Smooth muscle cell (in vitro differentiated cells): Measurements from ENCODE around the gene ANKRD11. TPM values are rescaled to one million over a fixed set of nuclear protein-coding genes. Genes with fewer than 3 reads are reported as not detected.

Source experiments
- DNase-seq: peaks from one replicate; lab custom pipeline; 2025; ENCODE audit not compliant: unreplicated experiment; lab: John Stamatoyannopoulos, UW
- H2AFZ ChIP-seq: fragments of 200-600 bp; sonication (generic); 2 replicates; pipeline ENCODE4 v1.6.0; 2016; ENCODE audit warnings: antibody characterized with exemption, low read depth, mild to moderate bottlenecking
- H3F3A ChIP-seq: fragments of 200-600 bp; sonication (generic); 2 replicates; pipeline ENCODE4 v1.6.0; 2017; ENCODE audit warnings: antibody characterized with exemption, low read depth
- H3K27ac ChIP-seq: fragments of 200-600 bp; sonication (generic); 2 replicates; pipeline ENCODE4 v1.5.1; 2016; ENCODE audit warnings: low read depth, mild to moderate bottlenecking
- H3K27me3 ChIP-seq: fragments of 200-600 bp; sonication (generic); 2 replicates; pipeline ENCODE4 v1.6.1; 2016; ENCODE audit warnings: low read depth, mild to moderate bottlenecking
- H3K36me3 ChIP-seq: fragments of 200-600 bp; sonication (generic); 2 replicates; pipeline ENCODE4 v1.5.1; 2016; ENCODE audit warnings: low read depth
- H3K4me1 ChIP-seq: fragments of 200-600 bp; sonication (generic); 2 replicates; pipeline ENCODE4 v1.5.1; 2016; ENCODE audit warnings: low read depth
- H3K4me2 ChIP-seq: fragments of 200-600 bp; sonication (generic); 2 replicates; pipeline ENCODE4 v1.6.0; 2016; ENCODE audit warnings: mild to moderate bottlenecking
- H3K4me3 ChIP-seq: fragments of 200-600 bp; sonication (generic); 2 replicates; pipeline ENCODE4 v1.5.1; 2016; ENCODE audit warnings: mild to moderate bottlenecking
- H3K79me2 ChIP-seq: fragments of 200-600 bp; sonication (generic); 2 replicates; pipeline ENCODE4 v1.6.0; 2016; ENCODE audit warnings: low read depth, mild to moderate bottlenecking
- H3K9ac ChIP-seq: fragments of 200-600 bp; sonication (generic); 2 replicates; pipeline ENCODE4 v1.6.0; 2016; ENCODE audit warnings: low read depth
- H3K9me3 ChIP-seq: fragments of 200-600 bp; sonication (generic); replicated peaks from 2 replicates; pipeline ENCODE4 v1.5.1; 2016; ENCODE audit warnings: low read depth
- H4K20me1 ChIP-seq: fragments of 200-600 bp; sonication (generic); 2 replicates; pipeline ENCODE4 v1.6.0; 2016; ENCODE audit warnings: low read depth
- CTCF ChIP-seq: fragments of 200-600 bp; sonication (generic); IDR thresholded peaks from 2 replicates; pipeline ENCODE4 v1.5.1; 2017; ENCODE audit warnings: borderline replicate concordance, mild to moderate bottlenecking, antibody characterized with exemption; ENCODE audit not compliant: insufficient read depth, poor library complexity, severe bottlenecking
- WGBS: methylation state at CpG from one replicate; pipeline ENCODE4 v1.1.7; 2016; ENCODE audit warnings: low lambda C conversion rate; 5-methylcytosine and 5-hydroxymethylcytosine counted together
- polyA plus RNA-seq: library from polyadenylated mRNA; unstranded; fragments of >200 nt; fragmentation: Nextera tagmentation; extraction: Ambion mirVana; gene quantifications from 2 replicates; pipeline ENCODE4 v1.2.1, GENCODE V29; 2016
- total RNA-seq: library from RNA; depleted of rRNA; stranded (reverse); fragments of >200 nt; gene quantifications from 2 replicates; pipeline ENCODE4 v1.2.3, GENCODE V29; 2014

Gene ANKRD11
- total and polyA plus RNA-seq, 2 experiments from 2014 or later, result 31.5 to 105 TPM

- no peak overlapping the region for H3K4me2 ChIP-seq
- no peaks in the 10 kb centered on the region for H3K9me3 ChIP-seq
- H3K36me3 ChIP-seq, result no peaks in the 10 kb centered on the region
- peaks cover 18% of the 10 kb centered on the region for H3K4me1 ChIP-seq
- H3F3A ChIP-seq, result peaks cover 19% of the 10 kb centered on the region
- no peaks in the 10 kb centered on the region for H3K27me3 ChIP-seq
- H3K27ac ChIP-seq, result peak overlapping the region; percentile 59
- no peak overlapping the region for H3K9ac ChIP-seq
- no peak for TF ChIP-seq CTCF
- peaks cover 100% of the 10 kb centered on the region for H4K20me1 ChIP-seq
- peaks cover 100% of the 10 kb centered on the region for H3K79me2 ChIP-seq
- H3K4me3 ChIP-seq, result no peak overlapping the region
- no peak for DNase-seq
- H2AFZ ChIP-seq, result no peak overlapping the region
- whole genome bisulfite sequencing, result 91% methylated on average over 15 of the region's 15 CpGs
Measured at GRCh38 chr16:89370601-89371000, 119.8 kb downstream of the ANKRD11 start.

DNA sequence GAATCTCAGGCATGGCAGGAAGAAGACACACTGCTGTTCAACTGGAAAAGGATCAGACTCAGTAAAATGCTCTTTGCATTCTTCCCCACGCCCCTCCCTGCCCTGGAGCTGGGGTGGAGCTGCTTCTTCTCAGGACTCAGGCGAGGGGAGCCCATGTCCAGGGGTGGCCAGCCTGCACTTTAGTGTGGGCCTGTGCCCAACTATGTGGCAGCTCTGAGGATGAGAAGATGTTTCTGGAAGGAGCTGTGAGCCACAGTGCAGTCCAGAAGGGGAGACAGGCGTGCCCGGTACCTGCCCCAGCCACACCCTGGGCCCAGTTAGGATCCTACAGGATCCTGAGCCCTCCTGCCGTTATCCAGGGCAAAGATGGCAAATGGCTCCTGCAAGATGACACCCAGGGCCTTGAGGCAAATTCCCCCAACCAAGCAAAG is 120.3 kb downstream of the ANKRD11 start:
- H3K36me3 ChIP-seq, result no peaks in the 10 kb centered on the region
- no peaks in the 10 kb centered on the region for H3K27me3 ChIP-seq
- DNase-seq, result no peak
- H3K4me3 ChIP-seq, result no peak overlapping the region
- H4K20me1 ChIP-seq, result peaks cover 100% of the 10 kb centered on the region
- peaks cover 100% of the 10 kb centered on the region for H3K79me2 ChIP-seq
- H3K9me3 ChIP-seq, result no peaks in the 10 kb centered on the region
- H3K27ac ChIP-seq, result peak overlapping the region; percentile 59
- no peak for TF ChIP-seq CTCF
- WGBS, result 65% methylated on average over 5 of the region's 5 CpGs
- no peak overlapping the region for H2AFZ ChIP-seq
- H3K9ac ChIP-seq, result no peak overlapping the region
- peaks cover 24% of the 10 kb centered on the region for H3F3A ChIP-seq
- peaks cover 18% of the 10 kb centered on the region for H3K4me1 ChIP-seq
- H3K4me2 ChIP-seq, result peak overlapping the region; percentile 48

DNA sequence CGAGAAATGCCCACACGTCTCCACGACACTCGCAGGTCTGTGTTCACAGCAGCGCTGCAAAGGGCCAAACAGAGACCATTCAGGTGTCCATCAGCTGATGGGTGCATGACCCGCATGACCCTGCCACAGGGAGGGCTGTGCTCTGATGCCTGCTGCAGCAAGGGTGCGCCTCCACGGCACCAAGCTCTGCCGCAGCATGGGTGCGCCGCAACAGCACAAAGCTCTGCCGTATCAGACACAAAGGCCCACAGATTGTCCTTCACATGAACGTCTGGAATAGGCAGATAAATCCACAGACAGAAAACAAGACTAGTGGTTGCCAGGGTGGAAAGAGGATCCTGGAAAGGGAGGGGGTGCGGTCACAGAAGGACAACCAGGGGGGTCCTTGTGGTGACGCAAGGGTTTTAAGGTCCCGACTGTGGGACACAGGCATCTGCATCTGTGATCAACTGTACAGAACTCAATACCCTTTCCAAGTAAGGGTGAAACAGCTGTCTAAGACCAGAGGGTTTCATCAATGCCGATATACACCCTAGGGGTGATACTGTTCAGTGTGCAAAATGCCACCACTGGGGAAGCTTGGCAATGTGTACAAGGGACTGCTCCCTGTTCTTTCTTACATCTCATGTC is 121.0 kb downstream of the ANKRD11 start:
- H3K9me3 ChIP-seq, result no peaks in the 10 kb centered on the region
- 91% methylated on average over 17 of the region's 17 CpGs for WGBS
- no peak overlapping the region for H3K4me3 ChIP-seq
- peaks cover 100% of the 10 kb centered on the region for H4K20me1 ChIP-seq
- H3K4me2 ChIP-seq, result peak overlapping the region; percentile 48
- peak overlapping the region; percentile 59 for H3K27ac ChIP-seq
- H3F3A ChIP-seq, result peaks cover 29% of the 10 kb centered on the region
- peaks cover 22% of the 10 kb centered on the region for H3K4me1 ChIP-seq
- H3K27me3 ChIP-seq, result no peaks in the 10 kb centered on the region
- no peaks in the 10 kb centered on the region for H3K36me3 ChIP-seq
- no peak for TF ChIP-seq CTCF
- peaks cover 100% of the 10 kb centered on the region for H3K79me2 ChIP-seq
- H3K9ac ChIP-seq, result no peak overlapping the region
- H2AFZ ChIP-seq, result no peak overlapping the region
- no peak for DNase-seq
